AG09309 (cell line): Measurements from ENCODE around the gene PYGO2.

Experiments
- DNase-seq: peaks from one replicate; pipeline ENCODE4 v3.0.0-alpha.2; 2010; ENCODE audit warnings: low read depth
- H3K4me3 ChIP-seq: 2 replicates; pipeline ENCODE4 v1.5.1; 2011; ENCODE audit warnings: mild to moderate bottlenecking, low read depth, low read length, moderate library complexity; ENCODE audit not compliant: control insufficient read depth
- TF ChIP-seq, protein P1 (sequence below): IDR thresholded peaks from 2 replicates; pipeline ENCODE4 v1.5.1; 2011; ENCODE audit warnings: mild to moderate bottlenecking, low read depth, low read length, inconsistent platforms; ENCODE audit not compliant: insufficient read depth, control insufficient read depth; ENCODE audit errors: missing control alignments

PYGO2 gene

GRCh38 chr1:154962156-154962749 lies 671 bp upstream of the PYGO2 start:
- peak overlapping the region; percentile 59 for H3K4me3 ChIP-seq
- no peak for DNase-seq
- TF ChIP-seq, protein P1, sequence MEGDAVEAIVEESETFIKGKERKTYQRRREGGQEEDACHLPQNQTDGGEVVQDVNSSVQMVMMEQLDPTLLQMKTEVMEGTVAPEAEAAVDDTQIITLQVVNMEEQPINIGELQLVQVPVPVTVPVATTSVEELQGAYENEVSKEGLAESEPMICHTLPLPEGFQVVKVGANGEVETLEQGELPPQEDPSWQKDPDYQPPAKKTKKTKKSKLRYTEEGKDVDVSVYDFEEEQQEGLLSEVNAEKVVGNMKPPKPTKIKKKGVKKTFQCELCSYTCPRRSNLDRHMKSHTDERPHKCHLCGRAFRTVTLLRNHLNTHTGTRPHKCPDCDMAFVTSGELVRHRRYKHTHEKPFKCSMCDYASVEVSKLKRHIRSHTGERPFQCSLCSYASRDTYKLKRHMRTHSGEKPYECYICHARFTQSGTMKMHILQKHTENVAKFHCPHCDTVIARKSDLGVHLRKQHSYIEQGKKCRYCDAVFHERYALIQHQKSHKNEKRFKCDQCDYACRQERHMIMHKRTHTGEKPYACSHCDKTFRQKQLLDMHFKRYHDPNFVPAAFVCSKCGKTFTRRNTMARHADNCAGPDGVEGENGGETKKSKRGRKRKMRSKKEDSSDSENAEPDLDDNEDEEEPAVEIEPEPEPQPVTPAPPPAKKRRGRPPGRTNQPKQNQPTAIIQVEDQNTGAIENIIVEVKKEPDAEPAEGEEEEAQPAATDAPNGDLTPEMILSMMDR: no peak

DNA sequence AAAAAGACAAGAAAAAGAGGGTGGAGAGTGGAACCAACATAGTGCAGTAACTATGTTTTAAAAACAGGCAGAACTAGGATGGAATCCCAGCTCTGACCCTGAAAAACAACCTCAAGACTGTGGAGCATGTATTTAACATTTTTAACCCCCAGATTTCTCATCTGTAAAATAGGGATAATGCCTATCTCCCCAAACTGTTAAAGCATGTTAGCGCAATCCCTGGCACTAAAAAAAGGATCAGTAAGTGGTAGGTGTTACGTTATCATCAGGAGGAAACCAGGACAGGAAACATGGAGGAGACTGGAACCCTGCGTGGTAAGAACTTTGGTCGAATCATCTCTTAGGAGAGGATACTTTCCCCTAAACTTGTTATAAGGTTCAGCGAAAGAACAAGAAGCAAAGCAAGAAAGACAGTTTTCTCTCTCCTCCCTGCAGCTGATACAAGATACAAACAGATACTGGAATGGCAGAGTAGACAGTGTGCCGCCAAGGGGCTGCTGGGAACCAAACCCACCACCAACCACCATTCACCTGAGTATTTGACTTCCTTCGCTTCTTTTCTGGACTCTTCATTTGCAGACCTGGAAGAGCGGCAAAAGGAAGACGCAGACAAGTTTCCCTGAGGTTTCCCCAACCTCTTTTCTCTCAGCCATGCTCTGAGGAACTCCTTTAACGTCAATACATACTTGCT lies 991 bp downstream of the PYGO2 start:
- H3K4me3 ChIP-seq: peak overlapping the region; percentile 59
- TF ChIP-seq, protein P1: no peak
- no peak for DNase-seq

- DNase-seq: no peak
- TF ChIP-seq, protein P1: no peak
- no peak overlapping the region for H3K4me3 ChIP-seq
Observed at GRCh38 chr1:154959426-154959780, 2.2 kb downstream of the PYGO2 start.

GRCh38 chr1:154958681-154959425 lies 2.7 kb downstream of the PYGO2 start:
- no peak overlapping the region for H3K4me3 ChIP-seq
- DNase-seq: no peak
- TF ChIP-seq, protein P1: no peak

- no peak for DNase-seq
- TF ChIP-seq, protein P1: no peak
- H3K4me3 ChIP-seq: no peak overlapping the region
Observed at GRCh38 chr1:154958036-154958435, 3.5 kb downstream of the PYGO2 start.

- TF ChIP-seq, protein P1: no peak
- DNase-seq: no peak
- no peak overlapping the region for H3K4me3 ChIP-seq
Observed at GRCh38 chr1:154957091-154957657, 4.4 kb downstream of the PYGO2 start.
